GM19099 (cell line): Measurements from ENCODE around the gene STAB2.

ENCODE experiments used
- POLR2A ChIP-seq: IDR thresholded peaks from 3 replicates; pipeline ENCODE4 v1.6.1; 2011; ENCODE audit warnings: low read depth; ENCODE audit not compliant: insufficient read length; ENCODE audit errors: extremely low read depth

The STAB2 gene

GRCh38 chr12:103572312-103573045 lies 14.6 kb upstream of the STAB2 start:
- no peak for TF ChIP-seq POLR2A

DNA sequence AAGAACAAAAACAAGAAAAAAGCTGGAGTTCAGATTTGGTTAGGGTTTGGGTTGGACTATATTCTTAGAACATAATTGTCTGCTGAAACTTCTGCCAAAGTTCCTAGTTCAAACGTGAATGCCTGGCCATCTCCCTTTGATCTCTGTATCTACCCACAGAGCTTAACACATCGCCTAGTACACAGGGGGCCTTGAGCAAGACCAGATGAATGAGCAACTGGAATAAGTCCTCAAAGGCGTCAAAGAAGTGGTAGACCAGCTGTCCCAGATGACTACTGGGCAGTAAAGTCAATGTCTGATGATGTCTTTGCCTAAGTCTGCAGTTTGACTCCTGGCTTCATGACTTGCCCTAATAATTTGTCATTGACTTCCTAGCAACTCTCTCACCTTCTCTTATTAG lies 13.9 kb upstream of the STAB2 start:
- TF ChIP-seq POLR2A: no peak

GRCh38 chr12:103578926-103579325 lies 8.1 kb upstream of the STAB2 start:
- no peak for TF ChIP-seq POLR2A

GRCh38 chr12:103580026-103580425 lies 7.0 kb upstream of the STAB2 start:
- no peak for TF ChIP-seq POLR2A

DNA sequence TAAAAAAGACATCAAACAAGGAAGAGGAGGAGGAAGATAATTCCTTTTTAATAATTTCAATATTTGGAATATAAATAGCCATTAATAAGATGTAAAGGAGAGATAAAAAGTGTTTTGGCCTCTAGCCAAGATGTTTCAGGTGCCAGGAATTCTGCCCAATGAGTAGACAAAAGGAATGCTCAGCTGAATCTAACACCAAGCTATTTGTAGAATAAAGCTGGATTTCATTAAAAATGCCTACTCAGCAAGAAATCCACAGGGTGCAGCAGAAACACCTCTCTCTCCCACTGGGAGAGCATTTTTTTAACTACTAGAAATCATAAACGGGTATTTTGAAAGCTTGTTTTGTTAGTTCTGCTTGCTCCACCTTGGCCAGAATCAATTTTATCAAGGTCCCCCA lies 4.1 kb upstream of the STAB2 start:
- TF ChIP-seq POLR2A: no peak

DNA sequence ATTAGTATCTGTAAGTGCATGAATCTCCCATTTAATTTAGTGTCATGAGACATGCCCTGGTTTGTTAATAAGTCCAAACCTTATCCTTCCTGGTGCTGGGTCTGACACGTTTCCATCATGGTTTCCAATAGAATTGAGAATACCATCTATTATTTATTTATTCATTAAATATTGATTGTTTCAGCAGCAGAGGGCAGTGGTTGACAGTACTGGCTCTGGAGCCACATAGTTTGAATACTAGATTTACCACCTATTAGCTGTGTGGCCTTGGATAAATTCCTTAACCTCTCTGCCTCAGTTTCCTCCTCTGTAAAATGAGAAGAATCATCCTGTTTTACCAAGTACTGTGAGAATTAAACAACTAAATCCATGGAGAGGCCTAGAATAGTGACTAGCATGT lies 941 bp upstream of the STAB2 start:
- TF ChIP-seq POLR2A: no peak

- TF ChIP-seq POLR2A: no peak
These were observed 1.6 kb downstream of the STAB2 start for GRCh38 chr12:103588680-103589079.

GRCh38 chr12:103589517-103589916 lies 2.4 kb downstream of the STAB2 start:
- no peak for TF ChIP-seq POLR2A

GRCh38 chr12:103590271-103590670 lies 3.2 kb downstream of the STAB2 start:
- no peak for TF ChIP-seq POLR2A

- TF ChIP-seq POLR2A: no peak
These were observed 9.9 kb downstream of the STAB2 start for GRCh38 chr12:103596981-103597380.

DNA sequence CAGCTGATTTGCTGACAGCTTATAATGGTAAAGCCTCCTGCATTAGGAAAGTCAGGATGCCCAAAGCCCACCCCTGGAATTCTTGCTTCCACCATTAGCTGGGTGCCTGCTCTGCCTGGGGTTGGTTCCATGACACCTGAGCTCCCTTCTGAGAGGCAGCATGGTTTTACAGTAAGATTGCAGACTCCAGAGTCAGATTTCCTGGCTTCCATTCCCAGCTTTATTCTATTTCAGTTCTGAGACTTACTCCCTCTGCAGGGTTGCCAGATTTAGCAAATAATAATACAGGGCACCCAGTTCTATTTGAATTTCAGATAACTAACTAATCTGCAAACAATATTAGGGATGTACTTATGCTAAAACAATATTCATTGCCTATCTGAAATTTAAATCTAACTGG lies 12.2 kb downstream of the STAB2 start:
- no peak for TF ChIP-seq POLR2A

GRCh38 chr12:103600967-103601728 lies 14.1 kb downstream of the STAB2 start:
- no peak for TF ChIP-seq POLR2A

DNA sequence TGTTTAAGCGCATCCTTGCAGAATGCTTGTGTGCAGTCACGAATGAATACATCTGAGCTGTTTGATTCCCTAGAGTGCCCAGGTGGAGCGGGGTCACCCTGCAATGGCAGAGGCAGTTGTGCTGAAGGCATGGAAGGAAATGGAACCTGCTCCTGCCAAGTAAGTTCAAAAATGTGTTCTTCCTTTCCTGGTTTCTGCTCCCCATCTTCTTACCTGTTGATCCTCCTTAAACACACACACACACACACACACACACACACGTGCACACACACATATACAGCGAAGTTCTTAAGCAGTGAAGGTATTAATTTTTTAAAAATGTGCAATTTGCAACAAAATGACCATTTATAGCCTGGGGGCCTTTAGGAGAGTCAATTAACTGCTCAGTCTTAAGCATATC lies 33.3 kb downstream of the STAB2 start:
- TF ChIP-seq POLR2A: no peak

DNA sequence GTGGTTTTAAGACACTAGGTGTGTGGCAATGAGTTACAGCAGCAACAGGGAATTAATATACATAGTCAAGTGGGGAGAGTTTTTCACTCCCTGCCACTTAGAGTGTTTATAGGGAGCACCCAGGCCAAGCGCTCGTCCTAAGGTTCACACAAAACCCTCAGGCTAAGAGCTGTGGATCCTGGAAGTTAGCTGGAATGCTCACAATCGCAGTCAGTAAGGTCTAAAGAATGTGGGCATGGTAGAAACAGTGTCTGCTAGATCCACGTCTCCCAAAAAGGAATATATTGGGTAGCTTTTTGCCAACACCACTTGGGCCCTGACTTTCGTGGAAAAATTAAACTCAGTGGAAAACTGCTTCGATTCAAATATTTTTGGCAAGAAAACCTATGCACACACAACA lies 36.6 kb downstream of the STAB2 start:
- TF ChIP-seq POLR2A: no peak

GRCh38 chr12:103626498-103626897 lies 39.4 kb downstream of the STAB2 start:
- no peak for TF ChIP-seq POLR2A

GRCh38 chr12:103627189-103627855 lies 40.2 kb downstream of the STAB2 start:
- no peak for TF ChIP-seq POLR2A
